CD4-positive, alpha-beta T cell (primary cell): ENCODE results near the gene POLE. TPM values are rescaled to one million over a fixed set of nuclear protein-coding genes. Genes with fewer than 3 reads are reported as not detected.

ENCODE experiments used
- ATAC-seq: fragments of 200-7000 bp; cut with Tn5 transposase; one replicate; pipeline ENCODE4 v1.10.0; 2022; ENCODE audit warnings: mild to moderate bottlenecking; ENCODE audit not compliant: poor library complexity
- CTCF ChIA-PET: fragments of 350-600 bp; sonication (Branson Sonifier 250); formaldehyde crosslinking; loops from one replicate; lab custom pipeline; 2021; ENCODE audit warnings: antibody characterized with exemption, inconsistent platforms; lab: Charles Lee
- POLR2A ChIA-PET: fragments of 350-600 bp; sonication (Branson Sonifier 250); formaldehyde crosslinking; loops from one replicate; lab custom pipeline; 2021; ENCODE audit warnings: antibody characterized with exemption, inconsistent platforms; lab: Charles Lee
- DNase-seq, 14 experiments: peaks; one replicate each; pipeline ENCODE4 v3.0.0-alpha.2; 2013 to 2020; ENCODE audit warnings: mixed read lengths in 2 of 14
- H3K27ac ChIP-seq, 2 donors: one replicate each; pipeline versions ENCODE4 v1.5.1 to v1.7.0; 2013; ENCODE audit warnings: low read length in 2 of 2, low read depth in 1 of 2, mild to moderate bottlenecking in 1 of 2
- H3K27me3 ChIP-seq, 2 experiments: 1 replicate in 1 of 2; 2 replicates in 1 of 2; pipeline versions ENCODE4 v1.6.1 to v1.7.0; 2013; ENCODE audit warnings: low read length in 2 of 2, control low read depth in 1 of 2, mild to moderate bottlenecking in 1 of 2, moderate library complexity in 1 of 2; ENCODE audit not compliant: insufficient read depth in 2 of 2, control insufficient read depth in 1 of 2
- H3K36me3 ChIP-seq: one replicate; pipeline ENCODE4 v1.6.1; 2013; ENCODE audit warnings: low read length, control low read depth; ENCODE audit not compliant: insufficient read depth
- H3K4me1 ChIP-seq: one replicate; pipeline ENCODE4 v1.6.1; 2013; ENCODE audit warnings: low read length, control low read depth; ENCODE audit not compliant: insufficient read depth
- H3K4me3 ChIP-seq: one replicate; pipeline ENCODE4 v1.5.1; 2013; ENCODE audit warnings: mild to moderate bottlenecking, low read length, moderate library complexity
- H3K9me3 ChIP-seq, 2 experiments: 1 replicate in 1 of 2; 2 replicates in 1 of 2; pipeline versions ENCODE4 v1.6.1 to v1.7.0; 2013; ENCODE audit warnings: low read length in 2 of 2, mild to moderate bottlenecking in 2 of 2, control low read depth in 1 of 2, moderate library complexity in 1 of 2; ENCODE audit not compliant: control insufficient read depth in 1 of 2, insufficient read depth in 1 of 2
- H3K27ac Mint-ChIP-seq: one replicate; pipeline ENCODE4 v1.8.0; 2020; ENCODE audit warnings: mixed read lengths
- H3K27me3 Mint-ChIP-seq: one replicate; pipeline ENCODE4 v1.8.0; 2021; ENCODE audit warnings: mixed read lengths
- H3K36me3 Mint-ChIP-seq: one replicate; pipeline ENCODE4 v1.8.0; 2021; ENCODE audit warnings: low read depth, mixed read lengths
- H3K4me1 Mint-ChIP-seq: one replicate; pipeline ENCODE4 v1.8.0; 2021; ENCODE audit warnings: low read depth, mixed read lengths
- H3K4me3 Mint-ChIP-seq: one replicate; pipeline ENCODE4 v1.8.0; 2020; ENCODE audit warnings: mild to moderate bottlenecking, mixed read lengths
- H3K9me3 Mint-ChIP-seq: one replicate; pipeline ENCODE4 v1.8.0; 2020; ENCODE audit warnings: mixed read lengths
- CTCF ChIP-seq: fragments of 200-600 bp; IDR thresholded peaks from one replicate; pipeline ENCODE4 v1.8.0; 2022; ENCODE audit warnings: antibody characterized with exemption, mild to moderate bottlenecking
- intact Hi-C, 2 experiments: fragments of 100-400 bp; cut with DNase I in 1 of 2; cut with micrococcal nuclease in 1 of 2; formaldehyde crosslinking; loops; one replicate each; pipeline versions ENCODE4 v1.15.1 to v1.9.0; 2023 to 2025; cut with DNase I, micrococcal nuclease
- total RNA-seq, 174 experiments: library from RNA in 2 of 174; stranded (reverse) in 2 of 174; gene quantifications; one replicate each; pipeline ENCODE4 v1.2.3 and lab custom pipeline; 2021 to 2026

The POLE gene
- total RNA-seq, 2 experiments from 2014 or later = 41.8 to 46.1 TPM

- DNase-seq (no peak), ATAC-seq (no peak)
- no peaks in the 10 kb centered on the region for H3K9me3 Mint-ChIP-seq
- no peak for TF ChIP-seq CTCF
- H3K27ac Mint-ChIP-seq = peak overlapping the region; percentile 60
- intact Hi-C loops = no loop called here
- peaks cover 13% of the 10 kb centered on the region for H3K4me1 Mint-ChIP-seq
- ChIA-PET CTCF (no interaction called here), POLR2A (no interaction called here)
- H3K27me3 Mint-ChIP-seq = no peaks in the 10 kb centered on the region
- Histone ChIP-seq H3K27me3 (no peaks in the 10 kb centered on the region), H3K9me3 (no peaks in the 10 kb centered on the region), H3K36me3 (no peaks in the 10 kb centered on the region), H3K27ac (no peak overlapping the region), H3K4me3 (no peak overlapping the region), H3K4me1 (peaks cover 20% of the 10 kb centered on the region)
- peaks cover 5% of the 10 kb centered on the region for H3K36me3 Mint-ChIP-seq
- peak overlapping the region; percentile 81 for H3K4me3 Mint-ChIP-seq
These were observed 3.0 kb upstream of the POLE start for GRCh38 chr12:132690112-132690511.

GRCh38 chr12:132689227-132689626 is 2.1 kb upstream of the POLE start:
- TF ChIP-seq CTCF = no peak
- ChIA-PET CTCF (no interaction called here), POLR2A (no interaction called here)
- peak overlapping the region; percentile 81 for H3K4me3 Mint-ChIP-seq
- no peaks in the 10 kb centered on the region for H3K9me3 Mint-ChIP-seq
- Histone ChIP-seq H3K27ac (no peak overlapping the region), H3K36me3 (no peaks in the 10 kb centered on the region), H3K4me3 (no peak overlapping the region), H3K4me1 (peaks cover 22% of the 10 kb centered on the region), H3K9me3 (no peaks in the 10 kb centered on the region), H3K27me3 (no peaks in the 10 kb centered on the region)
- DNase-seq = no peak
- ATAC-seq = no peak
- intact Hi-C loops = loop anchor here (5.0 to 10.0 kb wide), 2 partner anchors 73 to 196 kb away; partner anchors contain the start of genes ANKLE2 (in 1 of the 2) and CHFR (in 1 of the 2)
- H3K36me3 Mint-ChIP-seq = peaks cover 5% of the 10 kb centered on the region
- H3K27me3 Mint-ChIP-seq = no peaks in the 10 kb centered on the region
- peaks cover 14% of the 10 kb centered on the region for H3K4me1 Mint-ChIP-seq
- no peak overlapping the region for H3K27ac Mint-ChIP-seq

- no peaks in the 10 kb centered on the region for H3K36me3 ChIP-seq
- intact Hi-C loops = loop anchor here (1.0 to 10.0 kb wide), 4 partner anchors 23 to 198 kb away; partner anchors contain the start of genes PGAM5 (in 2 of the 2), ANKLE2 (in 1 of the 2) and CHFR (in 1 of the 2)
- Mint-ChIP-seq H3K4me3 (peak overlapping the region; percentile 62), H3K4me1 (peaks cover 23% of the 10 kb centered on the region), H3K9me3 (no peaks in the 10 kb centered on the region), H3K36me3 (peaks cover 5% of the 10 kb centered on the region), H3K27me3 (no peaks in the 10 kb centered on the region), H3K27ac (no peak overlapping the region)
- ChIA-PET CTCF (no interaction called here), POLR2A (interaction anchor here (1.0 kb wide), 1 partner anchor 24 kb away, joined by 4 read pairs; the partner anchor contains the start of gene PGAM5)
- H3K9me3 ChIP-seq = no peaks in the 10 kb centered on the region
- peak in 1 of 14 experiments; percentile 6 for DNase-seq
- no peak overlapping the region for H3K27ac ChIP-seq
- H3K4me1 ChIP-seq = peaks cover 22% of the 10 kb centered on the region
- TF ChIP-seq CTCF = no peak
- no peaks in the 10 kb centered on the region for H3K27me3 ChIP-seq
- H3K4me3 ChIP-seq = peak overlapping the region; percentile 48
- ATAC-seq = peak; percentile 45
These were observed 324 bp downstream of the POLE start for GRCh38 chr12:132686825-132687210.
